ENCODE data around the gene HOXB3.

DNA sequence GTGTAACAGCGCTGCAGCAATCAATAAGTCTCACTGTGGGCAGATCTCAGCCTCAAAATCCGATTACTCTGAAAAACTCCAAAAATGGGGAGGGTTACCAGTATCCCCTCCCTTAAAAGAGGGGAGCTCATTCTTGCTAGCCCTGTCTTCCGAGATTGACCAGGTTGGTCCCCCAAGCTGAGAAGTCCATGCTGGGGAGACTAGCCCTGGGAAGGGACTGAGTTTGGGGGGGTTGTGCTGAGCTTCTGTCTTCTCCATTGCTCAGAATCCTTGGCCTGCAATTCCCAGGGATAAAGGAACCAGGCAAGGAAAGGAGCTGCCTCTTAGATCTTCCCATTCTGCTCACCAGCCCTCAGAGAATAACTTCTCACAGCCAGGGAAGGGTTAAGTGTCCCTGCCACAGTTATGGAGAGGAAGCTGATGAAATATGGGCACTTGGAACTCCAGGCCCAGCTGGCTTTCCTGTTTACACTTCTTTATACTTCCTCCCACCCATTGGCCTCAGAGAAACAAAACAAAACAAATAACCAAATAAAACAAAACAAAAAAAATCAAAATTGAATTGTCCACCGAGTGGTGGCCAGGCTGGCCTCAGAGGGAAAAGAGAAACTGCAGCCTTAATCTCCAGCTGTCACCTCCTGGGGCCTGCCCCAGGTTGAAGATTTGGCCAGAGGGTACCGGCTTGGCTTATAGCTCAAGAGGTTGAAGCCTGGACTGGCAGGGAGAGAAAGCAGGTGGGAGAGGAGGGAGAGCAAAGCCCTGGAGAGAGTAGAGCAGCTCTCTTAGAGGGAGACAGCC, 2.6 kb downstream of the HOXB3 start:
- TF ChIP-seq, protein P1, sequence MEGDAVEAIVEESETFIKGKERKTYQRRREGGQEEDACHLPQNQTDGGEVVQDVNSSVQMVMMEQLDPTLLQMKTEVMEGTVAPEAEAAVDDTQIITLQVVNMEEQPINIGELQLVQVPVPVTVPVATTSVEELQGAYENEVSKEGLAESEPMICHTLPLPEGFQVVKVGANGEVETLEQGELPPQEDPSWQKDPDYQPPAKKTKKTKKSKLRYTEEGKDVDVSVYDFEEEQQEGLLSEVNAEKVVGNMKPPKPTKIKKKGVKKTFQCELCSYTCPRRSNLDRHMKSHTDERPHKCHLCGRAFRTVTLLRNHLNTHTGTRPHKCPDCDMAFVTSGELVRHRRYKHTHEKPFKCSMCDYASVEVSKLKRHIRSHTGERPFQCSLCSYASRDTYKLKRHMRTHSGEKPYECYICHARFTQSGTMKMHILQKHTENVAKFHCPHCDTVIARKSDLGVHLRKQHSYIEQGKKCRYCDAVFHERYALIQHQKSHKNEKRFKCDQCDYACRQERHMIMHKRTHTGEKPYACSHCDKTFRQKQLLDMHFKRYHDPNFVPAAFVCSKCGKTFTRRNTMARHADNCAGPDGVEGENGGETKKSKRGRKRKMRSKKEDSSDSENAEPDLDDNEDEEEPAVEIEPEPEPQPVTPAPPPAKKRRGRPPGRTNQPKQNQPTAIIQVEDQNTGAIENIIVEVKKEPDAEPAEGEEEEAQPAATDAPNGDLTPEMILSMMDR (conservative IDR thresholded peaks at IDR 0.05; ENCODE audit: low read depth, low read length): no peak
- no peak for TF ChIP-seq EZH2phosphoT487 (IDR thresholded peaks at IDR 0.05; ENCODE audit: borderline replicate concordance, low read length)
